GM12878 (cell line): ENCODE results near the gene PRRC2A. TPM values are rescaled to one million over a fixed set of nuclear protein-coding genes. Genes with fewer than 3 reads are reported as not detected.

Experiments used
- ATAC-seq: fragments of 200-7000 bp; cut with Tn5 transposase; 3 replicates; pipeline ENCODE4 v1.9.1; 2020; ENCODE audit warnings: mild to moderate bottlenecking, moderate library complexity
- BruUV-seq: library from RNA; stranded (reverse); fragments of 400-500 nt; replicated peaks from 2 replicates; lab custom pipeline; 2021; lab: Mats Ljungman, UMichigan
- CTCF ChIA-PET: fragments of 300-600 bp; sonication (Branson Sonifier 250); formaldehyde crosslinking; extraction: SDS; loops from one replicate; lab custom pipeline; 2021; ENCODE audit warnings: inconsistent platforms; lab: Yijun Ruan, JAX
- POLR2A ChIA-PET: fragments of 350-600 bp; formaldehyde crosslinking; extraction: SDS; loops from one replicate; lab custom pipeline; 2021; ENCODE audit warnings: inconsistent platforms; lab: Charles Lee
- RAD21 ChIA-PET: fragments of 300-600 bp; sonication (Branson Sonifier 250); formaldehyde crosslinking; loops from one replicate; lab custom pipeline; 2023; ENCODE audit warnings: antibody characterized with exemption; ENCODE audit not compliant: unreplicated experiment; lab: Charles Lee
- SMC1A ChIA-PET: fragments of 300-600 bp; sonication (Branson Sonifier 250); formaldehyde crosslinking; loops from one replicate; lab custom pipeline; 2023; ENCODE audit not compliant: unreplicated experiment, uncharacterized antibody; lab: Charles Lee
- DNase-seq: peaks from one replicate; pipeline ENCODE4 v3.0.0-alpha.2; 2011; ENCODE audit warnings: low read depth, low spot score
- FAIRE-seq: peaks from 3 replicates; lab custom pipeline; 2011; peaks lifted over from hg19 to GRCh38; lab: Jason Lieb, UNC
- H2AFZ ChIP-seq: 2 replicates; pipeline ENCODE4 v1.6.0; 2011; ENCODE audit warnings: low read depth, low read length, control low read depth; ENCODE audit not compliant: control insufficient read depth
- H3K27ac ChIP-seq: 2 replicates; pipeline ENCODE4 v1.5.1; 2011; ENCODE audit warnings: control low read depth; ENCODE audit not compliant: control insufficient read depth, insufficient read depth
- H3K27me3 ChIP-seq, 2 experiments: replicated peaks in 1 of 2; 2 replicates each; pipeline versions ENCODE4 v1.6.0 to v1.6.1; 2011; ENCODE audit warnings: low read length in 1 of 2; ENCODE audit not compliant: control insufficient read depth in 2 of 2, insufficient read depth in 2 of 2
- H3K36me3 ChIP-seq, 2 experiments: 2 replicates each; pipeline ENCODE4 v1.5.1; 2011; ENCODE audit warnings: low read length in 1 of 2; ENCODE audit not compliant: control insufficient read depth in 2 of 2, insufficient read depth in 2 of 2
- H3K4me1 ChIP-seq: 2 replicates; pipeline ENCODE4 v1.6.1; 2011; ENCODE audit warnings: mild to moderate bottlenecking, low read length, moderate library complexity, mixed read lengths; ENCODE audit not compliant: control insufficient read depth, insufficient read depth
- H3K4me2 ChIP-seq: 2 replicates; pipeline ENCODE4 v1.6.0; 2011; ENCODE audit warnings: control low read depth; ENCODE audit not compliant: control insufficient read depth, insufficient read depth
- H3K4me3 ChIP-seq: fragments of 200-600 bp; sonication (generic); 2 replicates; pipeline ENCODE4 v1.5.1; 2016
- H3K79me2 ChIP-seq: 2 replicates; pipeline ENCODE4 v1.6.0; 2011; ENCODE audit warnings: low read length; ENCODE audit not compliant: control insufficient read depth, insufficient read depth
- H3K9ac ChIP-seq: 2 replicates; pipeline ENCODE4 v1.8.0; 2011; ENCODE audit warnings: low read length, control low read depth, mixed read lengths; ENCODE audit not compliant: control insufficient read depth, insufficient read depth
- H3K9me3 ChIP-seq: replicated peaks from 3 replicates; pipeline ENCODE4 v1.5.1; 2011; ENCODE audit warnings: mild to moderate bottlenecking, low read length; ENCODE audit not compliant: control insufficient read depth, insufficient read depth
- H4K20me1 ChIP-seq: 2 replicates; pipeline ENCODE4 v1.6.0; 2011; ENCODE audit not compliant: control insufficient read depth, insufficient read depth
- EGR1 ChIP-seq, 2 experiments: IDR thresholded peaks; 1 replicate in 1 of 2; 2 replicates in 1 of 2; pipeline ENCODE4 v1.6.1; 2011 to 2012; ENCODE audit warnings: low read depth in 2 of 2, low read length in 2 of 2, borderline replicate concordance in 1 of 2, mild to moderate bottlenecking in 1 of 2, moderate library complexity in 1 of 2
- FOXM1 ChIP-seq: IDR thresholded peaks from 2 replicates; pipeline ENCODE4 v1.6.1; 2012; ENCODE audit warnings: low read depth, mild to moderate bottlenecking, inconsistent platforms, low read length, moderate library complexity
- IKZF2 ChIP-seq, 2 experiments: fragments of 450-650 bp; IDR thresholded peaks; 2 replicates each; pipeline ENCODE4 v1.6.1; 2017; ENCODE audit warnings: mild to moderate bottlenecking in 2 of 2, moderate library complexity in 2 of 2
- KLF5 ChIP-seq: fragments of 450-650 bp; IDR thresholded peaks from 2 replicates; pipeline ENCODE4 v1.6.1; 2014; ENCODE audit warnings: mild to moderate bottlenecking; ENCODE audit not compliant: partially characterized antibody
- MEF2B ChIP-seq: fragments of 450-650 bp; IDR thresholded peaks from 2 replicates; pipeline ENCODE4 v1.6.1; 2018; ENCODE audit warnings: mild to moderate bottlenecking, moderate library complexity; ENCODE audit not compliant: partially characterized antibody, poor library complexity, severe bottlenecking
- RBBP5 ChIP-seq: fragments of 200-600 bp; sonication (generic); conservative IDR thresholded peaks from 2 replicates; pipeline ENCODE4 v1.6.1; 2016
- SIN3A ChIP-seq: IDR thresholded peaks from 2 replicates; pipeline ENCODE4 v1.6.1; 2012; ENCODE audit warnings: low read depth, low read length, improper control_type of control experiment
- TCF7 ChIP-seq: IDR thresholded peaks from 2 replicates; pipeline ENCODE4 v1.6.1; 2014; ENCODE audit warnings: antibody characterized with exemption, borderline replicate concordance
- USF1 ChIP-seq: IDR thresholded peaks from 2 replicates; pipeline ENCODE4 v1.6.1; 2011; ENCODE audit warnings: borderline replicate concordance, low read depth, mild to moderate bottlenecking, moderate library complexity, mixed read lengths, low read length; ENCODE audit not compliant: insufficient read depth; ENCODE audit errors: extremely low read length
- WGBS: methylation state at CpG from one replicate; pipeline ENCODE4 v1.1.6; 2016; ENCODE audit warnings: low lambda C conversion rate; ENCODE audit not compliant: insufficient replicate concordance, insufficient coverage; ENCODE audit errors: missing lambda C conversion rate; 5-methylcytosine and 5-hydroxymethylcytosine counted together
- in situ Hi-C: fragments of 300-500 bp; cut with MboI; formaldehyde crosslinking; loops from 9 replicates; pipeline ENCODE4 v1.14.3; 2018; ENCODE audit warnings: mixed read lengths
- intact Hi-C: fragments of 100-400 bp; cut with micrococcal nuclease; formaldehyde crosslinking; loops from one replicate; pipeline ENCODE4 v1.14.2; 2022; ENCODE audit not compliant: unreplicated experiment
- polyA plus RNA-seq, 11 experiments: library from polyadenylated mRNA; depleted of rRNA in 4 of 11; unstranded in 6 of 11; stranded (reverse) in 5 of 11; fragments of >200 nt; fragmentation: Nextera tagmentation in 4 of 11; fragmentation: Illumina TruSeq in 1 of 11; extraction: Ambion mirVana in 4 of 11; extraction: Trizol in 1 of 11; gene quantifications; 1 replicate in 1 of 11; 2 replicates in 10 of 11; pipeline versions ENCODE4 v1.2.1 to v1.2.3, GENCODE V29; 2011 to 2016; ENCODE audit warnings: inconsistent platforms in 2 of 11, missing spikeins in 2 of 11, low read depth in 1 of 11
- total RNA-seq, 4 experiments: library from RNA; depleted of rRNA in 3 of 4; stranded (reverse); fragments of >200 nt in 3 of 4; fragmentation: Illumina TruSeq in 1 of 4; extraction: Trizol in 1 of 4; gene quantifications; 2 replicates each; pipeline versions ENCODE4 v1.2.1 to v1.2.3, GENCODE V29; 2013 to 2021

The PRRC2A gene
- total and polyA plus RNA-seq, 10 of the 15 experiments (the other 5 are each of a cell fraction or from before 2014, with no cell fraction given): 0.40 to 244 (median 61.3) TPM

- Histone ChIP-seq H3K4me3 (peak overlapping the region; percentile 93; the same call in 1 of the 2 replicates), H3K27ac (peak overlapping the region; percentile 94; the same call in 1 of the 2 replicates), H3K79me2 (peaks cover 70% of the 10 kb centered on the region), H4K20me1 (no peaks in the 10 kb centered on the region), H3K9ac (peak overlapping the region; percentile 89), H3K4me2 (peak overlapping the region; percentile 78), H3K4me1 (peaks cover 48% of the 10 kb centered on the region), H2AFZ (no peak overlapping the region), H3K36me3 (peaks cover 2 to 18% of the 10 kb centered on the region in 2 experiments; a peak in 3 of 4 replicates), H3K9me3 (no peaks in the 10 kb centered on the region; the same call in 2 of the 3 replicates), H3K27me3 (no peaks in the 10 kb centered on the region)
- FAIRE-seq (no peak), DNase-seq (no peak), ATAC-seq (no peak)
- WGBS: 84% methylated on average over 9 of the region's 9 CpGs
- SMC1A ChIA-PET: interaction anchor here (0.7 to 2.6 kb wide), 3 partner anchors 10 to 72 kb away, joined by 3 to 31 read pairs (median 3); partner anchors contain the start of genes APOM, BAG6 and CLIC1
- TF ChIP-seq MEF2B (no peak), SIN3A (no peak), KLF5 (peak; percentile 18), USF1 (no peak), FOXM1 (no peak), RBBP5 (no peak), IKZF2 (IDR thresholded peaks at IDR 0.05) (no peak), EGR1 (IDR thresholded peaks at IDR 0.05; ENCODE audit: borderline replicate concordance in 1 of 2, low read depth in 2 of 2, low read length in 2 of 2) (no peak), TCF7 (no peak)
- RAD21 ChIA-PET: interaction anchor here (0.6 to 1.4 kb wide), 3 partner anchors 10 to 652 kb away, joined by 3 to 4 read pairs (median 3); partner anchors contain the start of gene AIF1
- POLR2A ChIA-PET: interaction anchor here (0.5 to 5.9 kb wide), 14 partner anchors 10 to 200 kb away, joined by 3 to 107 read pairs (median 5); partner anchors contain the start of genes ABHD16A, APOM, BAG6 and NCR3
- no TSS peak for BruUV-seq
- intact Hi-C loops (no loop called here), in situ Hi-C loops (no loop called here)
- CTCF ChIA-PET: interaction anchor here (0.6 to 2.3 kb wide), 8 partner anchors 9 to 75 kb away, joined by 3 to 15 read pairs (median 4); partner anchors contain the start of genes BAG6 and LY6G5C
These were observed 42.8 kb downstream of the PRRC2A start for GRCh38 chr6:31663126-31663960.
